Panc1 (cell line): ENCODE measurements around the gene NCAM2. TPM values are rescaled to one million over a fixed set of nuclear protein-coding genes. Genes with fewer than 3 reads are reported as not detected.

Experiments used
- ATAC-seq: fragments of 200-7000 bp; cut with Tn5 transposase; 2 replicates; pipeline ENCODE4 v1.9.1; 2020; ENCODE audit warnings: mild to moderate bottlenecking, moderate library complexity
- BruUV-seq: library from RNA; stranded (reverse); fragments of 400-500 nt; replicated peaks from 2 replicates; lab custom pipeline; 2021; lab: Mats Ljungman, UMichigan
- CTCF ChIA-PET: fragments of 300-600 bp; sonication (Branson Sonifier 250); formaldehyde crosslinking; loops from one replicate; lab custom pipeline; 2022; ENCODE audit warnings: antibody characterized with exemption; lab: Charles Lee
- POLR2A ChIA-PET: fragments of 300-600 bp; sonication (Branson Sonifier 250); formaldehyde crosslinking; loops from one replicate; lab custom pipeline; 2022; ENCODE audit warnings: antibody characterized with exemption; lab: Charles Lee
- DNase-seq: peaks from one replicate; pipeline ENCODE4 v3.0.0-alpha.2; 2010; ENCODE audit warnings: low read depth, low spot score
- H3K27ac ChIP-seq: 2 replicates; pipeline ENCODE4 v1.5.1; 2011; ENCODE audit warnings: mild to moderate bottlenecking, low read length, inconsistent platforms
- H3K27me3 ChIP-seq: fragments of 200-500 bp; sonication (Bioruptor generic); 2 replicates; pipeline ENCODE4 v1.6.0; 2014; ENCODE audit warnings: low read length, inconsistent platforms; ENCODE audit not compliant: control insufficient read depth, insufficient read depth
- H3K36me3 ChIP-seq: fragments of 200-500 bp; sonication (Bioruptor generic); 2 replicates; pipeline ENCODE4 v1.5.1; 2014; ENCODE audit warnings: inconsistent platforms, mild to moderate bottlenecking, low read length, moderate library complexity; ENCODE audit not compliant: control insufficient read depth, insufficient read depth
- H3K4me1 ChIP-seq: 2 replicates; pipeline ENCODE4 v1.5.1; 2011; ENCODE audit warnings: inconsistent platforms, mild to moderate bottlenecking, low read length, moderate library complexity; ENCODE audit not compliant: control insufficient read depth, insufficient read depth
- H3K4me3 ChIP-seq, 2 experiments: 2 replicates each; pipeline ENCODE4 v1.5.1; 2011 to 2012; ENCODE audit warnings: low read depth in 2 of 2, low read length in 2 of 2, mild to moderate bottlenecking in 2 of 2, inconsistent platforms in 1 of 2, moderate library complexity in 1 of 2
- H3K9me3 ChIP-seq: fragments of 200-500 bp; sonication (Bioruptor generic); 2 replicates; pipeline ENCODE4 v1.5.1; 2014; ENCODE audit warnings: low read depth, mild to moderate bottlenecking, inconsistent platforms, low read length, moderate library complexity; ENCODE audit not compliant: control insufficient read depth, insufficient read depth
- CTCF ChIP-seq: fragments of 450-650 bp; IDR thresholded peaks from 2 replicates; pipeline ENCODE4 v1.5.1; 2017; ENCODE audit warnings: mild to moderate bottlenecking
- POLR2AphosphoS5 ChIP-seq: IDR thresholded peaks from 2 replicates; pipeline ENCODE4 v1.6.1; 2012; ENCODE audit warnings: mild to moderate bottlenecking, low read depth, low read length, moderate library complexity
- REST ChIP-seq, 2 experiments: IDR thresholded peaks; 2 replicates each; pipeline ENCODE4 v1.6.1; 2011 to 2012; ENCODE audit warnings: low read depth in 2 of 2, control low read depth in 1 of 2, low read length in 1 of 2, mild to moderate bottlenecking in 1 of 2, moderate library complexity in 1 of 2; ENCODE audit not compliant: insufficient read depth in 1 of 2
- SIN3A ChIP-seq: IDR thresholded peaks from 2 replicates; pipeline ENCODE4 v1.6.1; 2012; ENCODE audit warnings: low read depth, mild to moderate bottlenecking, low read length, moderate library complexity, borderline replicate concordance; ENCODE audit not compliant: insufficient read depth
- TCF7L2 ChIP-seq: IDR thresholded peaks from 2 replicates; pipeline ENCODE4 v1.6.1; 2011; ENCODE audit warnings: mild to moderate bottlenecking, low read depth, low read length, inconsistent platforms
- in situ Hi-C: cut with HindIII; loops from 2 replicates; pipeline ENCODE4 v1.10.0; 2016; ENCODE audit warnings: low sequenced_read_pairs, low pct_unique_long_range_greater_than_20kb
- intact Hi-C: fragments of 100-400 bp; cut with micrococcal nuclease; formaldehyde crosslinking; loops from one replicate; pipeline ENCODE4 v1.10.0; 2022; ENCODE audit not compliant: unreplicated experiment
- total RNA-seq: library from RNA; stranded (reverse); gene quantifications from one replicate; pipeline ENCODE4 v1.2.1, GENCODE V29; 2021; ENCODE audit not compliant: unreplicated experiment

Gene NCAM2
- total RNA-seq, 1 experiment from 2014 or later, result 2.2 TPM

- no TSS peak for BruUV-seq
Measured at GRCh38 chr21:21067375-21067774, 69.2 kb downstream of the NCAM2 start.

GRCh38 chr21:21074305-21074704, 76.1 kb downstream of the NCAM2 start:
- Histone ChIP-seq H3K36me3 (no peaks in the 10 kb centered on the region), H3K27ac (no peak overlapping the region), H3K4me3 (no peak overlapping the region), H3K4me1 (no peaks in the 10 kb centered on the region), H3K9me3 (no peaks in the 10 kb centered on the region), H3K27me3 (no peaks in the 10 kb centered on the region)
- DNase-seq (no peak), ATAC-seq (no peak)
- CTCF ChIA-PET, result no interaction called here
- no peak for TF ChIP-seq SIN3A
- intact Hi-C loops (no loop called here), in situ Hi-C loops (no loop called here)
- no TSS peak for BruUV-seq
- POLR2A ChIA-PET, result no interaction called here

More at GRCh38 chr21:21067375-21067774, 69.2 kb downstream of the NCAM2 start:
- no peak for TF ChIP-seq TCF7L2
- TF ChIP-seq POLR2AphosphoS5, result no peak
- TF ChIP-seq REST (IDR thresholded peaks at IDR 0.05; ENCODE audit: insufficient read depth in 1 of 2, low read depth in 2 of 2, low read length in 1 of 2), result no peak
- no peak for TF ChIP-seq CTCF
- TF ChIP-seq SIN3A, result no peak
- no peaks in the 10 kb centered on the region for H3K4me1 ChIP-seq
- DNase-seq (no peak), ATAC-seq (no peak)
- POLR2A ChIA-PET, result no interaction called here
- no peaks in the 10 kb centered on the region for H3K36me3 ChIP-seq
- no peak overlapping the region for H3K4me3 ChIP-seq
- H3K9me3 ChIP-seq, result no peaks in the 10 kb centered on the region
- CTCF ChIA-PET, result no interaction called here
- in situ Hi-C loops, result no loop called here
- no peaks in the 10 kb centered on the region for H3K27me3 ChIP-seq
- H3K27ac ChIP-seq, result no peak overlapping the region
- intact Hi-C loops, result no loop called here

GRCh38 chr21:21076051-21076450, 77.8 kb downstream of the NCAM2 start:
- intact Hi-C loops (no loop called here), in situ Hi-C loops (no loop called here)
- no TSS peak for BruUV-seq
- Histone ChIP-seq H3K27me3 (no peaks in the 10 kb centered on the region), H3K9me3 (no peaks in the 10 kb centered on the region), H3K36me3 (no peaks in the 10 kb centered on the region), H3K27ac (no peak overlapping the region), H3K4me3 (no peak overlapping the region), H3K4me1 (no peaks in the 10 kb centered on the region)
- no peak for ATAC-seq
- ChIA-PET CTCF (interaction anchor here (0.6 kb wide), 1 partner anchor 1499 kb away, joined by 3 read pairs; no protein-coding TSS in a partner anchor), POLR2A (no interaction called here)
- DNase-seq, result no peak
- no peak for TF ChIP-seq CTCF
- TF ChIP-seq REST (IDR thresholded peaks at IDR 0.05; ENCODE audit: insufficient read depth in 1 of 2, low read depth in 2 of 2, low read length in 1 of 2), result no peak
- TF ChIP-seq TCF7L2, result no peak
- TF ChIP-seq SIN3A, result no peak
- TF ChIP-seq POLR2AphosphoS5, result no peak
